GM18508 (cell line): Measurements from ENCODE around the gene NRL.
"Not testable (repeated sequence)": the region's sequence is repeated elsewhere in the genome, so short reads cannot be mapped to it uniquely, and the experiment has no call there.

Experiments used
- ATAC-seq: cut with Tn5 transposase; IDR thresholded peaks from one replicate; pipeline ENCODE4 v1.9.1; 2021; ENCODE audit warnings: moderate number of reproducible peaks; ENCODE audit not compliant: insufficient read depth, unreplicated experiment

NRL gene

GRCh38 chr14:24055971-24056799 lies 58.6 kb downstream of the NRL start:
- ATAC-seq: no peak

- no peak for ATAC-seq
Observed at GRCh38 chr14:24054646-24055045, 60.1 kb downstream of the NRL start.

- no peak for ATAC-seq
Observed at GRCh38 chr14:24054324-24054641, 60.5 kb downstream of the NRL start.

GRCh38 chr14:24053548-24054323 lies 61.0 kb downstream of the NRL start:
- ATAC-seq: no peak

GRCh38 chr14:24052656-24053547 lies 61.8 kb downstream of the NRL start:
- no peak for ATAC-seq

GRCh38 chr14:24051789-24052655 lies 62.7 kb downstream of the NRL start, which contains the start of gene CARMIL3:
Gene CARMIL3 (plus strand): TSS chr14:24052009. CDS start chr14:24052154, 145 bp downstream.
- no peak for ATAC-seq

GRCh38 chr14:24051176-24051788 lies 63.5 kb downstream of the NRL start:
- no peak for ATAC-seq

- ATAC-seq: not testable (repeated sequence)
Observed at GRCh38 chr14:24050753-24051152, 64.0 kb downstream of the NRL start.

- not testable (repeated sequence) for ATAC-seq
Observed at GRCh38 chr14:24049002-24049401, 65.7 kb downstream of the NRL start.

- ATAC-seq: no peak
Observed at GRCh38 chr14:24042746-24043145, 72.0 kb downstream of the NRL start.

GRCh38 chr14:24040692-24041091 lies 74.1 kb downstream of the NRL start:
- ATAC-seq: no peak

- ATAC-seq: no peak
Observed at GRCh38 chr14:24038686-24039085, 76.1 kb downstream of the NRL start.

GRCh38 chr14:24037658-24038037 lies 77.1 kb downstream of the NRL start:
- no peak for ATAC-seq

GRCh38 chr14:24036963-24037657 lies 77.6 kb downstream of the NRL start:
- not testable (repeated sequence) for ATAC-seq

- ATAC-seq: no peak
Observed at GRCh38 chr14:24036169-24036962, 78.4 kb downstream of the NRL start.

- not testable (repeated sequence) for ATAC-seq
Observed at GRCh38 chr14:24035769-24036168, 79.0 kb downstream of the NRL start.

- ATAC-seq: no peak
Observed at GRCh38 chr14:24032727-24033418, 81.9 kb downstream of the NRL start.
